Sigmoid colon (tissue), 4 donors: ENCODE results near the gene RTN4RL2.

Experiments used
- EP300 ChIP-seq, 4 donors: sonication (generic); formaldehyde crosslinking; IDR thresholded peaks; one replicate each; pipeline ENCODE4 v1.6.1; 2017; ENCODE audit warnings: antibody characterized with exemption in 4 of 4
- TF ChIP-seq, protein P1 (sequence below), 4 experiments: fragments of 450-650 bp in 3 of 4; fragments of 200-600 bp in 1 of 4; IDR thresholded peaks; one replicate each; pipeline ENCODE4 v1.5.1; 2016 to 2019; ENCODE audit warnings: antibody characterized with exemption in 4 of 4, mild to moderate bottlenecking in 3 of 4, moderate library complexity in 2 of 4

DNA sequence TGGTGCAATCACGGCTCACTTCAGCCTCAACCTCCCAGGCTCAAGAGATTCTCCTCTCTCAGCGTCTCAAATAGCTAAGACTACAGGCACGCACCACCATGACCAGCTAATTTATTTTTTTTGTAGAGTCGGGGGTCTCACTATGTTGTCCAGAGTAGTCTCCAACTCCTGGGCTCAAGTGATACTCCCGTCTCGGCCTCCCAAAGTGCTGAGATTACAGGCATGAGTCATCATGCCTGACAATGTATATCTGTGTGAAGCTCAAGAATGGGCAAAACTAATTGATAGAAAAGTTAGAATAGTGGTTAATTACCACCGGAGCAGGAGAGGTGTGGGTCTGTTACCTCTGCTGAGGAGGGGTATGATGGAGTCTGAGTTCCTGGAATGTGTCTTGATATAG, 24.3 kb upstream of the RTN4RL2 start:
- TF ChIP-seq EP300 (IDR thresholded peaks at IDR 0.05), result no peak
- TF ChIP-seq, protein P1, sequence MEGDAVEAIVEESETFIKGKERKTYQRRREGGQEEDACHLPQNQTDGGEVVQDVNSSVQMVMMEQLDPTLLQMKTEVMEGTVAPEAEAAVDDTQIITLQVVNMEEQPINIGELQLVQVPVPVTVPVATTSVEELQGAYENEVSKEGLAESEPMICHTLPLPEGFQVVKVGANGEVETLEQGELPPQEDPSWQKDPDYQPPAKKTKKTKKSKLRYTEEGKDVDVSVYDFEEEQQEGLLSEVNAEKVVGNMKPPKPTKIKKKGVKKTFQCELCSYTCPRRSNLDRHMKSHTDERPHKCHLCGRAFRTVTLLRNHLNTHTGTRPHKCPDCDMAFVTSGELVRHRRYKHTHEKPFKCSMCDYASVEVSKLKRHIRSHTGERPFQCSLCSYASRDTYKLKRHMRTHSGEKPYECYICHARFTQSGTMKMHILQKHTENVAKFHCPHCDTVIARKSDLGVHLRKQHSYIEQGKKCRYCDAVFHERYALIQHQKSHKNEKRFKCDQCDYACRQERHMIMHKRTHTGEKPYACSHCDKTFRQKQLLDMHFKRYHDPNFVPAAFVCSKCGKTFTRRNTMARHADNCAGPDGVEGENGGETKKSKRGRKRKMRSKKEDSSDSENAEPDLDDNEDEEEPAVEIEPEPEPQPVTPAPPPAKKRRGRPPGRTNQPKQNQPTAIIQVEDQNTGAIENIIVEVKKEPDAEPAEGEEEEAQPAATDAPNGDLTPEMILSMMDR (IDR thresholded peaks at IDR 0.05), result no peak
